K562 (cell line): Measurements from ENCODE around the gene GABARAP. TPM values are rescaled to one million over a fixed set of nuclear protein-coding genes. Genes with fewer than 3 reads are reported as not detected.

ENCODE experiments used
- ATF1 ChIP-seq, 2 experiments: fragments of 450-650 bp in 1 of 2; IDR thresholded peaks; 2 replicates each; pipeline ENCODE4 v1.6.1; 2016; ENCODE audit warnings: missing compliant biosample characterization in 1 of 2, missing genetic modification characterization in 1 of 2
- MBD2 ChIP-seq: sonication (generic); IDR thresholded peaks from 2 replicates; pipeline ENCODE4 v1.6.1; 2016; ENCODE audit warnings: low read depth, borderline replicate concordance
- MTA2 ChIP-seq: fragments of 450-650 bp; IDR thresholded peaks from 2 replicates; pipeline ENCODE4 v1.6.1; 2016; ENCODE audit warnings: low read depth
- NR2C2 ChIP-seq, 2 experiments: fragments of 200-800 bp in 1 of 2; sonication (Bioruptor generic) in 1 of 2; sonication (generic) in 1 of 2; formaldehyde crosslinking in 1 of 2; IDR thresholded peaks; 2 replicates each; pipeline versions ENCODE4 v1.6.1 to v1.8.0; 2016 to 2022; ENCODE audit warnings: mild to moderate bottlenecking in 1 of 2, missing compliant biosample characterization in 1 of 2, missing genetic modification characterization in 1 of 2, missing genetic modification reagents in 1 of 2
- NRF1 ChIP-seq, 2 experiments: fragments of 450-650 bp; IDR thresholded peaks in 1 of 2; conservative IDR thresholded peaks in 1 of 2; 2 replicates each; pipeline ENCODE4 v1.6.1; 2014; ENCODE audit warnings: mild to moderate bottlenecking in 2 of 2
- PHF8 ChIP-seq: fragments of 200-600 bp; sonication (generic); IDR thresholded peaks from 2 replicates; pipeline ENCODE4 v1.6.1; 2012; ENCODE audit warnings: mixed run types, mild to moderate bottlenecking, inconsistent platforms, low read length, moderate library complexity, borderline replicate concordance
- POLR2AphosphoS2 ChIP-seq: IDR thresholded peaks from 2 replicates; pipeline ENCODE4 v1.6.1; 2012; ENCODE audit warnings: low read length, improper control_type of control experiment
- SAP30 ChIP-seq: fragments of 200-600 bp; sonication (generic); IDR thresholded peaks from 2 replicates; pipeline ENCODE4 v1.6.1; 2012; ENCODE audit warnings: borderline replicate concordance, low read depth, mild to moderate bottlenecking, moderate library complexity, low read length, control low read depth, inconsistent platforms; ENCODE audit not compliant: insufficient read depth, poor library complexity, severe bottlenecking
- SIX5 ChIP-seq, 2 experiments: IDR thresholded peaks; 2 replicates each; pipeline ENCODE4 v1.6.1; 2011; ENCODE audit warnings: low read length in 2 of 2, borderline replicate concordance in 1 of 2, low read depth in 1 of 2, mild to moderate bottlenecking in 1 of 2, moderate library complexity in 1 of 2; ENCODE audit not compliant: insufficient read depth in 1 of 2
- ZNF133 ChIP-seq: fragments of 250-450 bp; sonication (Bioruptor Pico); IDR thresholded peaks from 2 replicates; pipeline ENCODE4 v1.4.0; 2020; ENCODE audit warnings: mild to moderate bottlenecking
- ZNF584 ChIP-seq: fragments of 200-800 bp; sonication (Bioruptor generic); IDR thresholded peaks from 2 replicates; pipeline ENCODE4 v1.6.1; 2016; ENCODE audit warnings: low read depth, mild to moderate bottlenecking, missing genetic modification characterization, missing compliant biosample characterization
- polyA plus RNA-seq, 8 experiments: library from polyadenylated mRNA; depleted of rRNA in 4 of 8; stranded (reverse) in 5 of 8; unstranded in 3 of 8; fragments of >200 nt; fragmentation: Nextera tagmentation in 2 of 8; fragmentation: Illumina TruSeq in 1 of 8; extraction: Ambion mirVana in 2 of 8; extraction: Trizol in 1 of 8; gene quantifications; 2 replicates each; pipeline versions ENCODE4 v1.2.1 to v1.2.3, GENCODE V29; 2011 to 2014; ENCODE audit warnings: inconsistent platforms in 1 of 8, missing spikeins in 1 of 8
- total RNA-seq, 7 experiments: library from RNA; depleted of rRNA in 6 of 7; stranded (reverse); fragments of >200 nt in 6 of 7; fragmentation: Illumina TruSeq in 2 of 7; extraction: Trizol in 2 of 7; gene quantifications; 2 replicates each; pipeline versions ENCODE4 v1.2.1 to v1.2.3, GENCODE V29; 2011 to 2021; ENCODE audit warnings: low replicate concordance in 1 of 7
- TF ChIP-seq, protein P1 (sequence below): fragments of 250-450 bp; sonication (Bioruptor Pico); IDR thresholded peaks from 2 replicates; pipeline ENCODE4 v1.4.0; 2020; ENCODE audit warnings: mild to moderate bottlenecking
- TF ChIP-seq, protein P2 (sequence below), 2 experiments: fragments of 450-650 bp in 1 of 2; sonication (generic) in 1 of 2; formaldehyde crosslinking in 1 of 2; IDR thresholded peaks; 2 replicates each; pipeline versions ENCODE4 v1.7.1 to v1.9.0; 2016 to 2022; ENCODE audit warnings: inconsistent platforms in 1 of 2, mild to moderate bottlenecking in 1 of 2, missing genetic modification reagents in 1 of 2

The GABARAP gene
- total and polyA plus RNA-seq, 9 of the 15 experiments (the other 6 are each of a cell fraction or from before 2014, with no cell fraction given), result 47.5 to 373 (median 152) TPM

DNA sequence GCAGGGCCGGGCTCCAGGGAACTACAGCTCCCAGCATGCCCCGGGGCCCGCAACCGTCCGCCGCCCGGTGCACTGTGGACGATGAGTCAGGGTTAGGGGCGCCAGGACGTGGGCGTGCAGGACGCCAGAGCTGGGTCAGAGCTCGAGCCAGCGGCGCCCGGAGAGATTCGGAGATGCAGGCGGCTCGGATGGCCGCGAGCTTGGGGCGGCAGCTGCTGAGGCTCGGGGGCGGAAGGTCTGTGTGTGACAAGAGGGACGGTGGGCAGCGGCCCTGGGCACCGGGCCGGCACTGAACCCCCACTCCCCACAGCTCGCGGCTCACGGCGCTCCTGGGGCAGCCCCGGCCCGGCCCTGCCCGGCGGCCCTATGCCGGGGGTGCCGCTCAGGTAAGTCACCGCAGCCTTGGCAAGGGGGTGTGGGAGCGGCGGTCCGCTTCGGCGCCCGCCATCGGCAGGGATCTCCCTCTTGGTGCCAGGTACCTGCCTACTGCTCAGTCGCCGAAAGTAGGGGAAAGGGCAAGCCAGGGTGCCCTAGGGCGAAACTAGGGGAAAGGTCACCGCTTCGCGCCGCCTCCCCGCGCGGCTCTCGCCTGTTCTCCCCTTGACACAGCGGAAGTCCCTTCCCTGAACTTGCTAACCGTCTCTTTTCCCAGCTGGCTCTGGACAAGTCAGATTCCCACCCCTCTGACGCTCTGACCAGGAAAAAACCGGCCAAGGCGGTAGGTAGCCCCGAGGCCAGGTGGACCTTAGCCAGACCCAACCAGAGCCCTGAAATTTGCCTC lies 22.2 kb downstream of the GABARAP start, which contains the start of the genes ACADVL and DLG4 (continued):
- peak; percentile 7 to 8; a peak in 1 of 4 replicates for TF ChIP-seq NRF1 (conservative IDR thresholded peaks at IDR 0.05 in 1 of 2, IDR thresholded peaks at IDR 0.05 in 1 of 2)
- TF ChIP-seq PHF8, result peak; percentile 67; the same call in 1 of the 2 replicates
- TF ChIP-seq, protein P1, sequence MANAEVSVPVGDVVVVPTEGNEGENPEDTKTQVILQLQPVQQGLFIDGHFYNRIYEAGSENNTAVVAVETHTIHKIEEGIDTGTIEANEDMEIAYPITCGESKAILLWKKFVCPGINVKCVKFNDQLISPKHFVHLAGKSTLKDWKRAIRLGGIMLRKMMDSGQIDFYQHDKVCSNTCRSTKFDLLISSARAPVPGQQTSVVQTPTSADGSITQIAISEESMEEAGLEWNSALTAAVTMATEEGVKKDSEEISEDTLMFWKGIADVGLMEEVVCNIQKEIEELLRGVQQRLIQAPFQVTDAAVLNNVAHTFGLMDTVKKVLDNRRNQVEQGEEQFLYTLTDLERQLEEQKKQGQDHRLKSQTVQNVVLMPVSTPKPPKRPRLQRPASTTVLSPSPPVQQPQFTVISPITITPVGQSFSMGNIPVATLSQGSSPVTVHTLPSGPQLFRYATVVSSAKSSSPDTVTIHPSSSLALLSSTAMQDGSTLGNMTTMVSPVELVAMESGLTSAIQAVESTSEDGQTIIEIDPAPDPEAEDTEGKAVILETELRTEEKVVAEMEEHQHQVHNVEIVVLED, result peak; percentile 69
- TF ChIP-seq POLR2AphosphoS2, result no peak
- TF ChIP-seq MTA2, result no peak
- TF ChIP-seq ZNF133 (CRISPR knock-in tag), result 0 out of 2 replicates have a peak, but pooled peaks have one; percentile 19
- TF ChIP-seq ZNF584 (CRISPR knock-in tag), result 0 out of 2 replicates have a peak, but pooled peaks have one; percentile 45
- peak; percentile 67 to 68; a peak in 3 of 4 replicates for TF ChIP-seq SIX5 (IDR thresholded peaks at IDR 0.05; ENCODE audit: borderline replicate concordance in 1 of 2, insufficient read depth in 1 of 2, low read depth in 1 of 2, low read length in 2 of 2)
- peak; percentile 9; the same call in 1 of the 2 replicates for TF ChIP-seq NR2C2 (CRISPR knock-in tag; IDR thresholded peaks at IDR 0.05)
- TF ChIP-seq NR2C2 (tag; IDR thresholded peaks at IDR 0.05), result peak; percentile 84
- TF ChIP-seq ATF1 (CRISPR knock-in tag; IDR thresholded peaks at IDR 0.05), result no peak
- peak; percentile 58 for TF ChIP-seq ATF1 (tag; IDR thresholded peaks at IDR 0.05)
- peak; percentile 50 for TF ChIP-seq SAP30
- TF ChIP-seq MBD2, result peak; percentile 43
- TF ChIP-seq, protein P2, sequence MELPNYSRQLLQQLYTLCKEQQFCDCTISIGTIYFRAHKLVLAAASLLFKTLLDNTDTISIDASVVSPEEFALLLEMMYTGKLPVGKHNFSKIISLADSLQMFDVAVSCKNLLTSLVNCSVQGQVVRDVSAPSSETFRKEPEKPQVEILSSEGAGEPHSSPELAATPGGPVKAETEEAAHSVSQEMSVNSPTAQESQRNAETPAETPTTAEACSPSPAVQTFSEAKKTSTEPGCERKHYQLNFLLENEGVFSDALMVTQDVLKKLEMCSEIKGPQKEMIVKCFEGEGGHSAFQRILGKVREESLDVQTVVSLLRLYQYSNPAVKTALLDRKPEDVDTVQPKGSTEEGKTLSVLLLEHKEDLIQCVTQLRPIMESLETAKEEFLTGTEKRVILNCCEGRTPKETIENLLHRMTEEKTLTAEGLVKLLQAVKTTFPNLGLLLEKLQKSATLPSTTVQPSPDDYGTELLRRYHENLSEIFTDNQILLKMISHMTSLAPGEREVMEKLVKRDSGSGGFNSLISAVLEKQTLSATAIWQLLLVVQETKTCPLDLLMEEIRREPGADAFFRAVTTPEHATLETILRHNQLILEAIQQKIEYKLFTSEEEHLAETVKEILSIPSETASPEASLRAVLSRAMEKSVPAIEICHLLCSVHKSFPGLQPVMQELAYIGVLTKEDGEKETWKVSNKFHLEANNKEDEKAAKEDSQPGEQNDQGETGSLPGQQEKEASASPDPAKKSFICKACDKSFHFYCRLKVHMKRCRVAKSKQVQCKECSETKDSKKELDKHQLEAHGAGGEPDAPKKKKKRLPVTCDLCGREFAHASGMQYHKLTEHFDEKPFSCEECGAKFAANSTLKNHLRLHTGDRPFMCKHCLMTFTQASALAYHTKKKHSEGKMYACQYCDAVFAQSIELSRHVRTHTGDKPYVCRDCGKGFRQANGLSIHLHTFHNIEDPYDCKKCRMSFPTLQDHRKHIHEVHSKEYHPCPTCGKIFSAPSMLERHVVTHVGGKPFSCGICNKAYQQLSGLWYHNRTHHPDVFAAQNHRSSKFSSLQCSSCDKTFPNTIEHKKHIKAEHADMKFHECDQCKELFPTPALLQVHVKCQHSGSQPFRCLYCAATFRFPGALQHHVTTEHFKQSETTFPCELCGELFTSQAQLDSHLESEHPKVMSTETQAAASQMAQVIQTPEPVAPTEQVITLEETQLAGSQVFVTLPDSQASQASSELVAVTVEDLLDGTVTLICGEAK (IDR thresholded peaks at IDR 0.05), result no peak
- TF ChIP-seq, protein P2 (CRISPR knock-in tag; IDR thresholded peaks at IDR 0.05), result no peak
